H1 (cell line): ENCODE results near the gene B4GALNT3. TPM values are rescaled to one million over a fixed set of nuclear protein-coding genes. Genes with fewer than 3 reads are reported as not detected.

Source experiments
- CTCF ChIA-PET: fragments of 300-600 bp; sonication (Branson Sonifier 250); formaldehyde crosslinking; loops from one replicate; lab custom pipeline; 2021; ENCODE audit not compliant: partially characterized antibody; lab: Charles Lee
- POLR2A ChIA-PET: fragments of 300-600 bp; sonication (Branson Sonifier 250); formaldehyde crosslinking; loops from one replicate; lab custom pipeline; 2021; ENCODE audit warnings: inconsistent platforms; ENCODE audit not compliant: partially characterized antibody; lab: Charles Lee
- DNase-seq, 2 experiments: peaks; one replicate each; pipeline versions ENCODE4 v3.0.0 to v3.0.0-alpha.2; 2010 to 2022; ENCODE audit warnings: low spot score in 2 of 2, low read depth in 1 of 2, mixed read lengths in 1 of 2
- FAIRE-seq: peaks from 2 replicates; lab custom pipeline; 2011; peaks lifted over from hg19 to GRCh38; lab: Jason Lieb, UNC
- H2AFZ ChIP-seq: 2 replicates; pipeline ENCODE4 v1.8.1; 2012; ENCODE audit warnings: low read length, inconsistent platforms
- H2AK5ac ChIP-seq: 2 replicates; pipeline ENCODE4 v1.6.1; 2013; ENCODE audit warnings: low read depth, low read length
- H2BK120ac ChIP-seq: replicated peaks from 2 replicates; pipeline ENCODE3; 2013; ENCODE audit warnings: low read depth, low read length, inconsistent platforms
- H2BK12ac ChIP-seq: 2 replicates; pipeline ENCODE4 v1.6.1; 2013; ENCODE audit warnings: low read depth, low read length
- H2BK15ac ChIP-seq: 2 replicates; pipeline ENCODE4 v1.6.1; 2013; ENCODE audit warnings: low read length
- H2BK20ac ChIP-seq: 2 replicates; pipeline ENCODE4 v1.6.1; 2013; ENCODE audit warnings: low read length
- H2BK5ac ChIP-seq: 2 replicates; pipeline ENCODE4 v1.6.1; 2013; ENCODE audit warnings: low read depth, low read length
- H3K14ac ChIP-seq: 2 replicates; pipeline ENCODE4 v1.6.1; 2013; ENCODE audit warnings: inconsistent platforms; ENCODE audit not compliant: insufficient read length
- H3K18ac ChIP-seq: 2 replicates; pipeline ENCODE4 v1.6.1; 2013; ENCODE audit warnings: low read length; ENCODE audit errors: extremely low read depth
- H3K23ac ChIP-seq: 2 replicates; pipeline ENCODE4 v1.6.1; 2013; ENCODE audit warnings: inconsistent platforms; ENCODE audit not compliant: insufficient read length
- H3K23me2 ChIP-seq: 2 replicates; pipeline ENCODE4 v1.6.1; 2013; ENCODE audit warnings: low read depth, low read length
- H3K27ac ChIP-seq: 2 replicates; pipeline ENCODE4 v1.6.1; 2011; ENCODE audit warnings: low read depth, low read length, inconsistent platforms
- H3K27me3 ChIP-seq, 4 experiments: replicated peaks in 1 of 4; 1 replicate in 1 of 4; 2 replicates in 3 of 4; pipeline versions ENCODE4 v1.6.1 to v1.8.1; 2011 to 2013; ENCODE audit warnings: low read length in 3 of 4, mild to moderate bottlenecking in 3 of 4, inconsistent platforms in 2 of 4, mixed read lengths in 2 of 4, moderate library complexity in 1 of 4; ENCODE audit not compliant: control insufficient read depth in 3 of 4, insufficient read depth in 3 of 4; ENCODE audit errors: extremely low read depth in 1 of 4
- H3K36me3 ChIP-seq, 4 experiments: 2 replicates each; pipeline versions ENCODE4 v1.6.1 to v1.8.1; 2011 to 2013; ENCODE audit warnings: mild to moderate bottlenecking in 4 of 4, low read length in 3 of 4, moderate library complexity in 2 of 4, control low read depth in 1 of 4, inconsistent platforms in 1 of 4; ENCODE audit not compliant: insufficient read depth in 4 of 4, control insufficient read depth in 2 of 4
- H3K4ac ChIP-seq: replicated peaks from 2 replicates; pipeline ENCODE3; 2013; ENCODE audit warnings: low read length, low read depth, mixed read lengths, inconsistent platforms; ENCODE audit not compliant: insufficient read length
- H3K4me1 ChIP-seq, 4 experiments: replicated peaks in 1 of 4; 1 replicate in 1 of 4; 2 replicates in 3 of 4; pipeline versions ENCODE4 v1.6.1 to v1.8.1; 2011 to 2013; ENCODE audit warnings: low read length in 3 of 4, inconsistent platforms in 2 of 4, mixed read lengths in 1 of 4; ENCODE audit not compliant: insufficient read depth in 4 of 4, control insufficient read depth in 3 of 4
- H3K4me2 ChIP-seq, 2 experiments: 2 replicates each; pipeline versions ENCODE4 v1.6.1 to v1.8.1; 2011 to 2013; ENCODE audit warnings: low read depth in 2 of 2, low read length in 2 of 2, control low read depth in 1 of 2, inconsistent platforms in 1 of 2, mild to moderate bottlenecking in 1 of 2; ENCODE audit not compliant: insufficient read depth in 1 of 2
- H3K4me3 ChIP-seq, 4 experiments: fragments of 200-600, 300-600 bp in 1 of 4; sonication (generic), shearing (Covaris generic), sonication (Bioruptor Twin) in 1 of 4; 2 replicates each; pipeline versions ENCODE4 v1.5.1 to v1.8.1; 2011 to 2016; ENCODE audit warnings: low read length in 4 of 4, low read depth in 3 of 4, control low read depth in 2 of 4, inconsistent platforms in 2 of 4, mild to moderate bottlenecking in 2 of 4, mixed read lengths in 1 of 4, moderate library complexity in 1 of 4; ENCODE audit not compliant: insufficient read depth in 2 of 4; ENCODE audit errors: extremely low read depth in 1 of 4
- H3K56ac ChIP-seq: replicated peaks from 2 replicates; pipeline ENCODE3; 2013; ENCODE audit warnings: low read depth, mild to moderate bottlenecking, mixed read lengths, low read length, inconsistent platforms; ENCODE audit not compliant: insufficient read length
- H3K79me1 ChIP-seq: 2 replicates; pipeline ENCODE4 v1.6.1; 2013; ENCODE audit warnings: low read depth, low read length, control low read depth
- H3K79me2 ChIP-seq, 2 experiments: 2 replicates each; pipeline versions ENCODE4 v1.6.1 to v1.8.1; 2012 to 2013; ENCODE audit warnings: low read length in 2 of 2, mild to moderate bottlenecking in 2 of 2, inconsistent platforms in 1 of 2; ENCODE audit not compliant: insufficient read depth in 2 of 2, control insufficient read depth in 1 of 2
- H3K9ac ChIP-seq, 4 experiments: replicated peaks in 1 of 4; 1 replicate in 1 of 4; 2 replicates in 3 of 4; pipeline versions ENCODE4 v1.6.1 to v1.8.1; 2011 to 2013; ENCODE audit warnings: low read depth in 3 of 4, low read length in 3 of 4, control low read depth in 2 of 4, mild to moderate bottlenecking in 2 of 4, moderate library complexity in 2 of 4, inconsistent platforms in 1 of 4; ENCODE audit errors: extremely low read depth in 1 of 4
- H3K9me3 ChIP-seq, 2 experiments: 2 replicates each; pipeline versions ENCODE4 v1.6.1 to v1.8.1; 2012 to 2013; ENCODE audit warnings: mild to moderate bottlenecking in 2 of 2, moderate library complexity in 2 of 2, control low read depth in 1 of 2, inconsistent platforms in 1 of 2, low read depth in 1 of 2, low read length in 1 of 2, mixed read lengths in 1 of 2; ENCODE audit not compliant: insufficient read depth in 2 of 2
- H4K20me1 ChIP-seq, 2 experiments: replicated peaks in 1 of 2; 2 replicates each; pipeline versions ENCODE3 to v1.8.1; 2011 to 2013; ENCODE audit warnings: inconsistent platforms in 2 of 2, low read length in 2 of 2, mild to moderate bottlenecking in 1 of 2; ENCODE audit not compliant: insufficient read depth in 2 of 2, control insufficient read depth in 1 of 2
- H4K5ac ChIP-seq: 2 replicates; pipeline ENCODE4 v1.6.1; 2013; ENCODE audit warnings: low read length, low read depth, mixed read lengths, inconsistent platforms; ENCODE audit not compliant: insufficient read length
- H4K8ac ChIP-seq: 2 replicates; pipeline ENCODE4 v1.8.0; 2013; ENCODE audit warnings: mild to moderate bottlenecking, moderate library complexity, low read length, inconsistent platforms; ENCODE audit not compliant: insufficient read depth; ENCODE audit errors: extremely low read depth
- H4K91ac ChIP-seq: replicated peaks from 2 replicates; pipeline ENCODE3; 2013; ENCODE audit warnings: low read length, mixed read lengths, inconsistent platforms; ENCODE audit not compliant: insufficient read length
- POLR2AphosphoS5 ChIP-seq: IDR thresholded peaks from 2 replicates; pipeline ENCODE4 v1.6.1; 2011; ENCODE audit warnings: low read depth, low read length
- RFX5 ChIP-seq: IDR thresholded peaks from 2 replicates; pipeline ENCODE4 v1.6.1; 2011; ENCODE audit warnings: low read depth, low read length, improper control_type of control experiment, borderline replicate concordance
- SP2 ChIP-seq: IDR thresholded peaks from 2 replicates; pipeline ENCODE4 v1.6.1; 2012; ENCODE audit warnings: mild to moderate bottlenecking, low read length, inconsistent platforms
- TAF7 ChIP-seq: optimal IDR thresholded peaks from 2 replicates; pipeline ENCODE3; 2011; ENCODE audit warnings: low read depth, mild to moderate bottlenecking, inconsistent platforms, low read length, moderate library complexity, borderline replicate concordance
- ZNF274 ChIP-seq: IDR thresholded peaks from 2 replicates; pipeline ENCODE4 v1.7.0; 2012; ENCODE audit warnings: low read length, borderline replicate concordance; ENCODE audit errors: extremely low read depth
- whole genome bisulfite sequencing, 2 experiments: shearing (Covaris generic) in 1 of 2; methylation state at CpG; one replicate each; pipeline versions ENCODE4 v1.1.6 to v1.1.7; 2013 to 2015; ENCODE audit warnings: low lambda C conversion rate in 2 of 2, mixed read lengths in 2 of 2, inconsistent platforms in 1 of 2, low coverage in 1 of 2, missing lambda C conversion rate in 1 of 2; ENCODE audit not compliant: insufficient replicate concordance in 2 of 2, insufficient coverage in 1 of 2, insufficient read length in 1 of 2; ENCODE audit errors: extremely low coverage in 1 of 2, missing lambda C conversion rate in 1 of 2; 5-methylcytosine and 5-hydroxymethylcytosine counted together
- polyA plus RNA-seq, 7 experiments: library from polyadenylated mRNA; depleted of rRNA in 3 of 7; stranded (reverse) in 5 of 7; unstranded in 2 of 7; fragments of >200 nt in 5 of 7; fragments of 200-250 nt in 2 of 7; gene quantifications; 1 replicate in 5 of 7; 2 replicates in 1 of 7; 4 replicates in 1 of 7; pipeline versions ENCODE4 v1.2.1 to v1.2.3, GENCODE V29; 2011 to 2013; ENCODE audit warnings: missing spikeins in 2 of 7, mixed read lengths in 2 of 7
- total RNA-seq: library from RNA; stranded (reverse); fragmentation: NEBNext Ultra II Directional; extraction: Animal tissue kit (Norgen Biotek cat#: 25700); gene quantifications from 2 replicates; pipeline ENCODE4 v1.2.1, GENCODE V29; 2021

Gene B4GALNT3
- total and polyA plus RNA-seq, 2 of the 8 experiments (the other 6 are each of a cell fraction or from before 2014, with no cell fraction given) = 12.5 to 20.3 TPM

DNA sequence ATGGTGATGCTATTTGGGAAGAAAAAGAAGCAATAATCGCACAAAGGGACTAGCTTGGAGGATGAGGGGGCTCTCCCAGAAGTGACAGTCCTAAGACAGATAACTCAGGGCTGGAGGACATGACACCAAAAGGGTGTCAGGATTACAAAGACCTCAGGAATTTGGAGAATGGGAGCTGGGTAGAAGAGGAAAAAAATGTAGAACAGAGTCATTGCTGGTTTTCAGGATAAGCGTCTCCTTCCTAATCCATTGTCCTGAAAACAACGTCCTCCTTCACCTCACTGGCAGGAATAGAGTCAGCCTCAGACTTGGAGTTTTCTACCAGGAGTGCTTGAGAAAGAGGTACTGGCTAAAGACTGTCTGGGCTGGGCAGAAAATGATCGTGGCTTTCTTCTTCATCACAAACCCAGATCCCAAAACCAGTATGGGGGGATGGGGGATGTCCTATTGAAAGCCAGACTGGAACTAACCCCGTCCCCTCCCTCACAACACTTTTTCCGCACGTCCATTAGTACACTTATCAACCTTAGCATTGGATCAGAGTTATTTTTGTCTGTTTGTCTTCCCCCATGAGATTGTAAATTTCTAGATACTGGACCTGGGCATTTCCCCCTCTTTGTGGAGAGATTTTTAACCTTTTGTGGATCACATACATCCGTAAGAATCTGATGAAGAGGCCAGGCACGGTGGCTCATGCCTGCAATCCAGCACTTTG, 14.3 kb downstream of the B4GALNT3 start:
- H3K4me1 ChIP-seq = peaks cover 0 to 5% (median 0%) of the 10 kb centered on the region in 4 experiments; a peak in 1 of 7 replicates
- no peak overlapping the region for H3K4me3 ChIP-seq
- H2BK20ac ChIP-seq = no peak overlapping the region
- H3K18ac ChIP-seq = no peak overlapping the region
- no peak for TF ChIP-seq ZNF274
- no peak for TF ChIP-seq POLR2AphosphoS5
- no peak for TF ChIP-seq TAF7
- TF ChIP-seq RFX5 = no peak
- TF ChIP-seq SP2 = no peak
- DNase-seq (no peak), FAIRE-seq (peak; percentile 52)
- WGBS, 2 experiments = 74% methylated on average over 9 of the region's 9 CpGs; no CpG with 5 or more reads in 1 of the 2 experiments
- H3K56ac ChIP-seq = no peak overlapping the region
- no peak overlapping the region for H3K27ac ChIP-seq
- no peaks in the 10 kb centered on the region for H3K79me2 ChIP-seq
- no peak overlapping the region for H2AK5ac ChIP-seq
- H2BK15ac ChIP-seq = no peak overlapping the region
- H3K9me3 ChIP-seq = no peaks in the 10 kb centered on the region
- no peaks in the 10 kb centered on the region for H3K23me2 ChIP-seq
- no peak overlapping the region for H3K23ac ChIP-seq
- POLR2A ChIA-PET = interaction anchor here (0.6 to 1.1 kb wide), 2 partner anchors 24 to 57 kb away, joined by 3 to 4 read pairs; no protein-coding TSS in a partner anchor
- no peak overlapping the region for H3K9ac ChIP-seq
- no peak overlapping the region for H4K5ac ChIP-seq
- H4K91ac ChIP-seq = no peak overlapping the region
- peak overlapping the region; percentile 71; the same call in 1 of the 2 replicates for H2BK12ac ChIP-seq
- H3K14ac ChIP-seq = no peak overlapping the region
- CTCF ChIA-PET = interaction anchor here (0.7 to 1.8 kb wide), 5 partner anchors 11 to 97 kb away, joined by 3 to 7 read pairs (median 4); no protein-coding TSS in a partner anchor
- H3K36me3 ChIP-seq = no peaks in the 10 kb centered on the region
- no peak overlapping the region for H2BK5ac ChIP-seq
- H3K4me2 ChIP-seq = peak overlapping the region in 1 of 2 experiments; percentile 44; a peak in 2 of 4 replicates
- H3K4ac ChIP-seq = no peak overlapping the region
- H2BK120ac ChIP-seq = no peak overlapping the region
- peaks cover 0 to 2% of the 10 kb centered on the region in 2 experiments for H4K20me1 ChIP-seq
- H3K79me1 ChIP-seq = peaks cover 7% of the 10 kb centered on the region; the same call in 1 of the 2 replicates
- H4K8ac ChIP-seq = no peak overlapping the region
- H3K27me3 ChIP-seq = no peaks in the 10 kb centered on the region
- no peak overlapping the region for H2AFZ ChIP-seq
